AG09309 (cell line): ENCODE data around the gene PPM1H.

Experiments
- DNase-seq: peaks from one replicate; pipeline ENCODE4 v3.0.0-alpha.2; 2010; ENCODE audit warnings: low read depth
- H3K4me3 ChIP-seq: 2 replicates; pipeline ENCODE4 v1.5.1; 2011; ENCODE audit warnings: mild to moderate bottlenecking, low read depth, low read length, moderate library complexity; ENCODE audit not compliant: control insufficient read depth
- TF ChIP-seq, protein P1 (sequence below): IDR thresholded peaks from 2 replicates; pipeline ENCODE4 v1.5.1; 2011; ENCODE audit warnings: mild to moderate bottlenecking, low read depth, low read length, inconsistent platforms; ENCODE audit not compliant: insufficient read depth, control insufficient read depth; ENCODE audit errors: missing control alignments

The PPM1H gene

DNA sequence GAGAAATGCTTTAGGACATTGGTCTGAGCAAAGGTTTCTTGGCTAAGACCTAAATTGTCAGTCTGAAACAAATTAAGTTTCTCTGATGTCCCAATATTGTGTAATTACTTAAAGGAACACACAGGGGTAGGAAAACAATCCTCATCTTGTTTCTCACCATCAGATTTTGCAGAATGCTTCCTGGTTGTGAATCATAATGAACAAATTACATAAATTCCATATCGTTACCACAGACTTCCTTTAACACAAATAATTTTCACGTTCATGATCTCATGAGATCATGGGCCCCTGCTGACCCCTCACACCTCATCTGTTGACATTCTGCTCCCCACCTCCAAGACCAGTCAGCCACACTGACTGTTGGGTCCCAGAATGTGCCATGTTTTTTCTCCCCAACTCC is 274.2 kb downstream of the PPM1H start:
- H3K4me3 ChIP-seq = no peak overlapping the region
- TF ChIP-seq, protein P1, sequence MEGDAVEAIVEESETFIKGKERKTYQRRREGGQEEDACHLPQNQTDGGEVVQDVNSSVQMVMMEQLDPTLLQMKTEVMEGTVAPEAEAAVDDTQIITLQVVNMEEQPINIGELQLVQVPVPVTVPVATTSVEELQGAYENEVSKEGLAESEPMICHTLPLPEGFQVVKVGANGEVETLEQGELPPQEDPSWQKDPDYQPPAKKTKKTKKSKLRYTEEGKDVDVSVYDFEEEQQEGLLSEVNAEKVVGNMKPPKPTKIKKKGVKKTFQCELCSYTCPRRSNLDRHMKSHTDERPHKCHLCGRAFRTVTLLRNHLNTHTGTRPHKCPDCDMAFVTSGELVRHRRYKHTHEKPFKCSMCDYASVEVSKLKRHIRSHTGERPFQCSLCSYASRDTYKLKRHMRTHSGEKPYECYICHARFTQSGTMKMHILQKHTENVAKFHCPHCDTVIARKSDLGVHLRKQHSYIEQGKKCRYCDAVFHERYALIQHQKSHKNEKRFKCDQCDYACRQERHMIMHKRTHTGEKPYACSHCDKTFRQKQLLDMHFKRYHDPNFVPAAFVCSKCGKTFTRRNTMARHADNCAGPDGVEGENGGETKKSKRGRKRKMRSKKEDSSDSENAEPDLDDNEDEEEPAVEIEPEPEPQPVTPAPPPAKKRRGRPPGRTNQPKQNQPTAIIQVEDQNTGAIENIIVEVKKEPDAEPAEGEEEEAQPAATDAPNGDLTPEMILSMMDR = no peak

DNA sequence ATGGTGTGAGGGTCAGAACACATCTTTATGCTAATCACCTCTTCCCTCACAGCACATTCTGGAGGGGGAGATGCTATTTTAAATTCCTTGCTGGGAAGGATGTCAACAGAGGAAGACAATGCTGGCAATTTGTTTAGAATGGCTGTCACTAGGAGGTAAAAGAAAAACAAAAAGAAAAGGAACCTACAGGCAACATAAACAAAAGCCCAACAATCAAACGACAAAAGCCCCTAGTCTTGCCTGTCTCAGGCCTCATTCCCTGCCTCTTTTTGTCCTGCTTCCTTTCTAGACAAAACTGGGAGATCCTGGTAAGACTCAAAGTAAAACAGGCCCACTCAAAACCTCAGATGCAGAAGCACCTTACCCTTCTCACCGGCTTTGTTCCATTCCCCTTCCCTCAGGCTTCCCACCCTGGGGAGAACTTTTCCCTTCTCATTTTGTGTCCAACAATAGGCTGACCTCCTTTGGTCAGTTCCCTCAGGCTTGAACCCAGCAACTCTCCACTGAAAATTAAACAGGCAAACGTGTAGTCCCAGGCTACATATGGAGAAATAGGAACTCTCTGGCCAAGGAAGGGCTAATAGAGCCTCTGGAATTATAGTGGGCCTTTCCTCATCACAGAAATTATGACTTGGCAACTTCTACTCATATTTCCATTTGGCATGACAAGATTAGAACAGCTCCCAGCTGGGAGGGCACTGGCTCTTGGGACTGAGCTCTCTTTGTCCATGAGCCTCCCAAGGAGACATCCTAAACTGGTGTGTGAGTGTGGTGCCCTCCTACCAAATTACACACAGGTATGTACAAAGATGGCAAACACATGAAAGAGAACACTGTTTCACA is 275.3 kb downstream of the PPM1H start:
- TF ChIP-seq, protein P1 = no peak
- no peak for DNase-seq
- H3K4me3 ChIP-seq = no peak overlapping the region

More for the DNA sequence above, 274.2 kb downstream of the PPM1H start:
- DNase-seq = peak; percentile 73

GRCh38 chr12:62658910-62659309 is 276.0 kb downstream of the PPM1H start:
- TF ChIP-seq, protein P1 = no peak
- no peak for DNase-seq
- H3K4me3 ChIP-seq = no peak overlapping the region

GRCh38 chr12:62657363-62657632 is 277.7 kb downstream of the PPM1H start:
- DNase-seq = no peak
- no peak overlapping the region for H3K4me3 ChIP-seq
- TF ChIP-seq, protein P1 = no peak

DNA sequence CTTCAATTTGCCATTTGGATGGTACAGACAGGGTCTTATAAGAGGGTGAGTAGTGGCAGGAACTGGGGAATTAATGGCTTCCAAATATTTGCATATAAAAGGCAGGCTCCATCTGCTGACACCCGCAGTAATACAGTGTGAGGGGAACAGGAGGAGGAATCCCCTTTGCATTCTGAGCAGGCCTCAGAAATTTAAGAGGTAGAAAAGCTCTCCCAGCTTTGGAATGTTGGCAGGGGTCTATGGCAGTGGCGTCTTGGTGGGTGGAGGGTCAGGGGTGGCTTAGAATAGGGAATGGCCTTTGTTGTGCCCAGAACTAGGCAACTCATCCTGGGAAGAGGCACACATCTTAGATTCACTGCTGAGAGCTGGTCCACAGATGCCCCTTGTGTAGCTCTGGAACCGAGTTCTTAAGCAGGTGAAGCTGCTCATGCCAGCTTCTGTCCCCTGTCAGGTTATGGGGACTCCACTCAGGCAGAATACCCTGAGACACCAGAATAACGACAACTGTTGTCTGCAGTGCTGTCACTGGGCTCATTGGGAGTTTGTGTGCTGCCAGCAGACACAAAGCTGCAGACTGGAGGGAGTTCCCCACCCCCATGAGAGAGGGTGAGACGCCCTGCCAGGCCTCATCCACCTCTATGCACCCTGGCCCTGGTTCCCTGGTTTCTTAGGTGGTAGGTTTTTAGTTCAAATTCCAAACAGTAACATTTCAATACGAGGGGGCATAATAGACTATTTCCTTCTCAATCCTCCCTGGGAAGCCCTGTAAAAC is 278.2 kb downstream of the PPM1H start:
- DNase-seq = no peak
- no peak overlapping the region for H3K4me3 ChIP-seq
- TF ChIP-seq, protein P1 = no peak

- H3K4me3 ChIP-seq = no peak overlapping the region
- TF ChIP-seq, protein P1 = no peak
- no peak for DNase-seq
These were observed 279.2 kb downstream of the PPM1H start for GRCh38 chr12:62655666-62656151.
